HG03045 (cell line): Measurements from ENCODE around the gene ANKS1B.
"Not testable (repeated sequence)": the region's sequence is repeated elsewhere in the genome, so short reads cannot be mapped to it uniquely, and the experiment has no call there.

Experiments used
- ATAC-seq: cut with Tn5 transposase; IDR thresholded peaks from one replicate; pipeline ENCODE4 v1.9.1; 2021; ENCODE audit warnings: mild to moderate bottlenecking, moderate library complexity; ENCODE audit not compliant: unreplicated experiment

Gene ANKS1B

DNA sequence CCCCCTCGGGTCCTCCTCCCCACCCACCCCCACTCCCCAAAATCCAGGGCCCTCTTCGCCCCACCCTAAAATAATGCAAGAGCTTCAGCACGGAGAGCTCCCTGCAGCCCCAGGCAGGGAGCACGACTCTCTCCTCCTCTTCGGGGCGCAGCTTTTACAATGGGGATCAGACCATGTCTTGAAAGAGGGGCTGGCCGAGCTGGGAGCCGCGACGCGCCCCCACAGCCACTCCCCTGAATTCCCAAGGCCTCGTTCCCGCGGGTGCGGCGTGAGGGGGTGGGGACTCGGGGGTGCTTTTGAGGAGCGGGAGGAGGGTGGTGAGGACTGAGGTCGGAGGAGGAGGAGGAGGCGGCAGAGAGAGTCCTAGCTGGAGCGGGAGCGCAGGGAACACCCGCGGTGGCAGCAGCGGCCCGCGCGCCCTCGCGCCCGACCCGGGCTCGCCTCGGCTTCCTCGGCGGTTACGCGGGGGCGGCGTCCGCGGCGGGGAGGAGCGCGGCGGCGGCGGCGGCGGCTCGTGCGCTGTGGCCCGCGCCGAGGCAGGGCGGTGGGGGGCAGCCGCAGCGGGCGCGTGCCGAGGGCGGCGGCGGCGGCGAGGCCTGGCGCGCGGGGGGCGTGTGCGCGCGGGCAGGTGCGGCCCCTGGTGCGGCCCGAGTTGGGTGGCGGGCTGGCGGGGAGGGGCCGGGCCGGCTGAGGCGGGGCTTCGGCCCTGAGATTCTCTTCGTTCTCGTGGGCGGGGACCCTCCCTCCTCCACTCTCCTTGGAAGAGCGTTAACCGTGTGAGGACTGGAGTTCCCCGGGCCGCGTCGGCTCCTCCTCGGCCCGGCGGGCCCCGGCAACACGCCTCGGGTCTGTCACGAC lies at the start of gene ANKS1B:
ANKS1B (minus strand) TSS at position 666 of the 858 bp plus-strand sequence. CDS start 699 bp downstream, outside the sequence.
- ATAC-seq: peak; percentile 67

DNA sequence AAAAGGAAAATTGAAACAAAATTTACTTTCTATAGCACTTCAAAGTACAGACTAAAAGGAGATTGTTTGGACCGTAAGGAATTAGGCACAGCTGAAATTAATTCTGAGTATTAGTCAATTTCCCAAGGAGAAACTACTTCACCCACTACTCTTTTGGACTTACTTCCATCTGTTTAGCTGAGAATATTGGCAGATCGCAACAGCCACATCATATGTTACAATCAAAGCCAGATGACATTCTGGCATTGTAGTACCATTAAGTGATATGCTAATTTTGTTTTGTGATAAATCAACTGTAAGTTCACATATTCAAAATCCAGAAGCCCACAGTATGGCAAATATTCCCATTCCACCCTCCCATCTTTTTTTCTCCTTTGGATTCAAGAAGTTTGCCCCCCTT lies 47.1 kb upstream of the ANKS1B start:
- ATAC-seq: no peak

DNA sequence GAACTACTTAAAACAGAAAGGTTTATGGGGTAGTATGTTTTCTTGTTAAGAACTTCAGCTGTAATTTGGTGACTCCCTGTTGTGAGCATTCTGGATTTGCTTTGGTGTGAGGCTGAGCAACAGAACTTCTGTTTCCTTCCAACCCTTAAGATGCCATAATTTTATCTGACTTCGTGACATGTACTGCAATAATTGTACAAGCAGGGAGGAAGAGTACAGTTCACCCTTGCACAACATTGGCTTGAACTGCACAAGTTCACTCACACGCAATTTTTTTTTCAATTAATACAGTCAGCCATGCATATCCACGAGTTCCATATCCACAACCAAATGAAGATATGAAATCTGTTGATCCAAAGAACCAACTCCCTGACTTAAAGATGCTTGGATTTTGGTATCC lies 42.9 kb upstream of the ANKS1B start:
- ATAC-seq: no peak

DNA sequence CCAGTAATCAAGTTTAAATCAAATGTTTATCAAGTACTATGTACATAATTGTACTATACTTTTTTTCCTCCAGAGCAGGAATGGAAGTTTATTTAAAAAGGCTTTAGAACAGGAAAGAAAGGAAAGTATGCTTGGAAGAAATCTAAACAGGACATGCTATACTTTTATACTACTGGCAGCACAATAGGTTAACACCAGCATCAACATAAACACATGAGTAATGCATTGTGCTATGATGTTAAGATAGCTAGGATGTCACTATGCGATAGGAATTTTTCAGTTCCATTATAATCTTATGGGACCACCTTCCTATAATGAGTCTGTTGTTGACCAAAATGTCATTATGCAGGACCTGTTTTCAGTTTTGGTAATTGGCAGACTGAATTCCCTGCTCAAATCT lies 41.5 kb upstream of the ANKS1B start:
- no peak for ATAC-seq

DNA sequence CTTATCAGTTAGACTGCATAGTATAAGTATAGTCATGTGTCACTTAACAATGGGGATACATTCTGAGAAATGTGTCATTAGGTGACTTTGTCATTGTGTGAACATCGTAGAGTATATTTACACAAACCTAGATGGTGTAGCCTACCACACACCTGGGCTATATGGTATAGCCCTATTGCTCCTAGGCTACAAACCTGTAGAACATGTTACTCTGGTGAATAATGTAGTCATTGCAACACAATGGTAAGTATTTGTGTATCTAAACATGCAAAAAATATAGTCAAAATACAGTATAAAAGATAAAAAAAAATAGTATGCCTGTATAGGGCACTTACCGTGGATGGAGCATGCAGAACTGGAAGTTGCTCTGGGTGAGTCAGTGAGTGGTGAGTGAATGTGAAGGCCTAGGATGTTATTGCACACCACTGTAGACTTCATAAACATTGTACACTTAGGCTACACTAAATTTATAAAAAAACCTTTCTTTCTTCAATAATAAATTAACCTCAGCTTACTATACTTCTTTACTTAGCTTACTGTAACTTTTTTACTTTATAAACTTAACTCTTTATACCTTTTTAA lies 40.3 kb upstream of the ANKS1B start:
- no peak for ATAC-seq

DNA sequence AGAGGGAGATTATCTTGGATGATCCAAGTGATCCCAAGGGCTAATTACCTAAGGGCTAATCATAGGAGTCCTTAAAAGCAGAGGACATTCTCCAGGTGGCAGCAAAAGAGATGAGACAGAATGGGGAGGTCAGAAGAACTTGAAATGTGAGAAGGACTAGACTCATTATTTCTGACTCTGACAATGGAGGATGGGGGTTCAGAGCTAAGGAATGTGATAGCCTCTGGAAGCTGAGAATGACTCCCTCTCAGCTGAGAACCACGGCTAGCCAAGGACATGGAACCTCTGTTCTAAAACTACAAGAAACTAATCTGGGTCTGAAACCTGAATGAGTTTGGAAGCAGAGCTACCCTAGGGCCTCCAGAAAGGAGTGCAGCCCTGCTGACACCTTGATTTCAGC lies 35.6 kb upstream of the ANKS1B start:
- ATAC-seq: no peak

DNA sequence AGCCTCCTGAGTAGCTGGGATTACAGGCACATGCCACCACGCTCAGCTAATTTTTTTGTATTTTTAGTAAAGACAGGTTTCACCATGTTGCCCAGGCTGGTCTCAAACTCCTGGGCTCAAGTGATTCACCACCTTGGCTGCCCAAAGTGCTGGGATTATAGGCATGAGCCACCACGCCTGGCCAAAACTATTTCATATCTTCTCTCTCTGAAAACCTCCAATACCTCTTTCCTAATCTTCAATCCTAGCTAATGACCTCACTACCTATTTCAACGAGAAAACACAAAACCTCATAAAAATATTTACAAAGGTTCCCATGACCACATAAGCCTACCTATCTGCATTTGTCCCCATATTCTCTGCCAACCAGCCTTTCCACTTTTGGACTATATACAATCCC lies 32.3 kb upstream of the ANKS1B start:
- ATAC-seq: no peak

DNA sequence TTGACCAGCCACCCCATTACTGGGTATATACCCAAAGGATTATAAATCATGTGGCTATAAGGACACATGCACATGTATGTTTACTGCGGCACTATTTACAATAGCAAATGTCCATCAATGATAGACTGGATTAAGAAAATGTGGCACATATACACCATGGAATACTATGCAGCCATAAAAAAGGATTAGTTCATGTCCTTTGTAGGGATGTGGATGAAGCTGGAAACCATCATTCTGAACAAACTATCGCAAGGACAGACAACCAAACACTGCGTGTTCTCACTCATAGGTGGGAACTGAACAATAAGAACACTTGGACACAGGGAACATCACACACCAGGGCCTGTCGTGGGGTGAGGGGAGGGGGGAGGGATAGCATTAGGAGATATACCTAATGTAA lies 31.6 kb upstream of the ANKS1B start:
- not testable (repeated sequence) for ATAC-seq

DNA sequence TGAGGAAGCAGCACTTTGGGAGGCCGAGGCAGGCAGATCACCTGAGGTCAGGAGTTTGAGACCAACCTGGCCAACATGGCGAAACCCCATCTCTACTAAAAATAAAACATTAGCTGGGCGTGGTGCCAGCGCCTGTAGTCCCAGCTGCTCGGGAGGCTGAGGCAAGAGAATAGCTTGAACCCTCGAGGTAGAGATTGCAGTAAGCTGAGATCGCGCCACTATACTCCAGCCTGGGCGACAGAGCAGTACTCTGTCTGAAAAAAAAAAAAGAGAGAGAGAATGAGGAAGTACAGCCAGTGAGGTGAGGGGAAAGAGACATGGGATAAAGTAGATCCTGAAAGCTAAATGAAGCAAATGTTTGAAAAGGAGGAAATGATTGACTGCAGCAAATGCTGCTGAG lies 21.1 kb upstream of the ANKS1B start:
- not testable (repeated sequence) for ATAC-seq

DNA sequence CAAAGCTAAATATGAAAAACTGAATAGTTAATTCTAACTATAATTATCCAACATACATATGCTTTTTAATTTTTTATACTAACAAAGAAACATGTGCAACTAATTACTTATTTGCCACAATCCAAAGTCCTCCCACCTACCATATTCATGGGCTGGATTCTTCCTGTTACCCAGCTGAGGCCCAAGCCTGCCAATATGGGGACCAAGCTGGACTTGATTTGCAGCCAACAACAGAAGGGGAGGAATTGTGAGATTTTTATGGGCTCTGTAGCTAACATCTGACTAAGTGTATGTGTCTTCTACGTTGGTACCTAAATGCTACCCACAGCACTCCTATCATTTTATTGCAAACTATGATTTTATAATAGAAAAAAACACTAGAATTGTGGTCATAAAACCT lies 13.1 kb upstream of the ANKS1B start:
- ATAC-seq: no peak

DNA sequence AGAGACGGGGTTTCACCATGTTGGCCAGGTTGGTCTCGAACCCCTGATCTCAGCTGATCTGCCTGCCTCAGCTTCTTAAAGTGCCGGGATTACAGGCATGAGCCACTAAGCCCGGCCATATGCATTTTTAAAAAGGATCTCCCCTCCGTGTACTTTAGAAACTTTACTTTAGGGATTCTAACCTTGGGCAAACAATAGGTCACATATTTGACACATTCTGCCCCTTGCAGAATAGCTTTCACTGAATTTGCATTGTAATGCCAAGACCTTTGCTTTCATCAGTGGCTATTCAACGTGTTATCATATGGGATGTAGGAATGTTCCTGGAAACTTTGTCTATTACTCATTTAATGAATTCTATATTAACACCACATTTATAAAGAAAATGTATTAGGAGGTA lies 11.4 kb upstream of the ANKS1B start:
- no peak for ATAC-seq

DNA sequence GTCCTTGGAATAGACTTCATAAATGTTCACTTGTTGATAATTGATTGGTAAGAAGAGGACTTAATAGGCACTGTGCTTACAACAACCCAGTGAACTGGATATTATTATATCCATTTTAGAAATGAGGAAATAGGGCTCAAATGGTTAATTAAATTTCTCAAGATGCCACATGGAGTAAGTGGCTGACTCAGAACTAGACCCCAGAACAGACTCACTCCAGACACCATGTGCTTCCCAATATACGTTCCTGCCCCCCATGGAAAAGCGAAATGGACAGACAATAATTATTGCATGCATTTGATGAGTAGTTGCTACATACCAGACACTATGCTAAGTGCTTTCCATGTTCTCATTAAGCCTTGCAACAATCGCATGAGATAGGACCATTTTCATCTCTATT lies 895 bp upstream of the ANKS1B start:
- no peak for ATAC-seq

DNA sequence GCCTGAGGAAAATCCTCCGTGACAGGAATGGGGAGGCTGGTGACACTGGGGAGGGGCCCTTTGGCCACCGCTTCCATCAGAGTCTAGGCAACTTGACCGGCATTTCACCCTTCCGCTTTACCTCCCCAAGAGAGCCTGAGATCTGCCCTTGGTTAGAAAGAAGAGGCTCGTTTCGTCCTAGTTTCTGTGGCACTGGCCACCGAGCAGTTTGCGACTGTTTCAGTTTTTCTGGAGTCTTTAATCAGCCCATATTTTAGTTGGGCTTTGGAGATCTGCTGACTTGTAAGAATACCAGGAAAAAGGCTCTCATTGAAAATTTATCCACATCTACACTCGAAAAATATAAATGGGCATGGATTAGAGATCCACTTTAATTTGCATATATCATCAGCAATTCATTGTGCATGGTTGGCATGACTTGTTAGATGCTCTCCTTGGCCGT lies 414 bp upstream of the ANKS1B start:
- no peak for ATAC-seq

DNA sequence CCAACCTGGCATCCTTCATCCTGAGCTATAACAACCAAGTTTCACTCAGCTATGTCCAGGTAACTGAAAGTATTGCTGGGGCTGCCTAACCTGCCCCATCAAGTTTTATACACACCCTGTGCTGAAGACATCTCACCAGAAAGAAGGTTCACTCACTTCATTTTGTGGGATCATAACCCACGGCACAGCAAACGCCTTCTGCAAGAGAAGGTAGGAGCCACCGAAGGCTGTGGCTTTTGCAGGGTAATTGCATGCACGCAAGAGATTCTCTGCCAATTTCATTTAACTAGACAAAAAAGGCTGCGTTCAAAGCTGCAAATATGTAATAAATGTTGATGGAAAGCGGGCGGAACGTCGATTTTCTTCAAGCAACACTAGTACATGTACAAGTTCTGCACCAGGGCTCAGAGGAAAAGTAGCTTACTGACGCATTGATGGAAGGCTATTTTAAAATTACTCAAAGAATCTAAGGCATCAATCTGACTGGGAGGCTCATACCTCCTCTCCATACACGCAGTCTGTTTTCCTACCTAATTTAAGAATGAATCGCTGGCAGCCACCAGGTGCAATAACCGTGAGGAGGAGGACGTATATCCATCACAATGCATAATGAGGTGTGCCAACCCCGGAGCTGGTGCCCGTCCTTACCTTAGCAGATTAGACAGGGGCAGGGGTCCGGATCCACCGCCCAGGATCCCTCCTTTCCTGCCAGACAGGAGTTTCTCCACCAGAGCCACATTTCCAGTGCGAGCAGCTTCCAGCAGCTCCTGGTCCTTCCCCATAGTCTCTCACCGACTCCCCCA lies 1.1 kb downstream of the ANKS1B start:
- no peak for ATAC-seq

DNA sequence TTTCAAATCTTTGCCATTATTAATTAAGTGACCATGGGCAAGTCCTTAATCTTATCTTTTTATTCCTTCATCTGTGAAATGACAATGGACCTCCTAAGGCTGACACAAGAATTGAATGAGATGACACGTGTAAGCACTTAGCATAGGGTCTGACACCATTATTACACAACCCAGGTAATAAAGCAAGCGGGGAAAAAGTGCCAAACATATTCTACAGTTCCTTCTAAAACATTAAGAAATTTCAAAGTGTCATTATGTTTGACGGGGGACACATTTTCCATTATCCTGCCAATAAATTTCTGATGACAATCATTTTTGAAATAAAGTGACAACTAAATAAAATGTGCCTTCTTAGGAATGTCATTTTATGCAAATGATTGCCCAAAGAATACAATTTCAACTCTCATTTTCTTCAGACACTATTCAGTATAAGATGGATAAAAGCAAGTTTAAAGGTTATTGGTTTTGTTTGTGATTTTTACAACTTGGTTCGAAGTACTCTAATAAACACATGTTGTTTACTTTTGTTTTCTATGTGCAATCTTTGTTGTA lies 3.0 kb downstream of the ANKS1B start:
- ATAC-seq: no peak

DNA sequence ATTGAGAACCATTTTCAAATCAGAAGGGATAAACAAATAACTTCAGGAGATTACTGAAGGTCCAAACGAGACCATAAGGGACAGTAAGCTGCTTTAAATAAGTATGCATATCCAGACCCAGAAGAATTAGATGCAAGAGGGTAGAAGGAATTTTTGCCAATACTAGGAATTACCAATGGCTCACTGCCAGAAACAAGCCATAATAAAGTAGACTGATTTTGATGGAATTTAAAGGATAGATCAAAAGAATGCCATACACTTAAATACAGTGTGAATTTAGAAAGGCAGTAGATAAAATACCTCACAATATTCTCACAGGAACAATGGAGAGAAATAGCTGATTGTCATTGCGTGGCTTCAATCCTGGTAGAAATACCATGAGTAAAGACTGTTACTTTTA lies 5.3 kb downstream of the ANKS1B start:
- no peak for ATAC-seq

DNA sequence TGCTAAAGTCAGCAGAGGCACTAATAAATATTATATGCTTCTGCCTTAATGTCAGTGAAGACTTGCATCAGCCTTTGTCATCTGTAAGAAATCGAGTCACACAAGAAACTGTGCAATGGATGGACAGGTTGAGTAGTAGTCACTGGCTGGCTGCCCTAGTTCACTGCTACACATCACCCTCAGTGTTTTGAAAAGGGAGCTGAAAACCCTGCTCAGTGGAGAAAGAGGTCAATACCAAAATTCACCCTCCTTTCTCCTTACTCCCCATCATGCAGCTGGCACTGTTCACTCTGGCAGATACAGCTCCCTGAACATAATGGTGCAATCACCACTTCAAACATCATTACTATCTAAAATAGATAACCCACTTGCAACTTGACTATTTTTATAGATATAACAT lies 6.6 kb downstream of the ANKS1B start:
- ATAC-seq: no peak

DNA sequence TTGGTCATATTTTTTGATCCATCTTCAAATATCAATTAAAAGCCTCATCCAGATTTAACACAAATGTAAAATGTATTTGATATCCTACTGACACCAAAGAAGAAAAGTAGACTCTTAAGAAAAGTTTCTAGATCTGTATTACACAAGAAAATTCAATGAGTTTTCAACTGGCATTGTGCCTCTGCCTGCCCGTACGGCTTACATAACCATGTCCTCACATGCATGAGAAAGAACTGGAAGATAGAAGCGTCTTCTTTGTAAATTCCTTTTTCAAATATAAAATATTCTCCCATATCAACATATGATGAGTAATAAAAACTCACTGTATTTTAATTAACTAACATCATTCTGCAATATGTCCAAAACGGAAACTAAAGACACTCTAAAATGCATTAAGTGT lies 7.2 kb downstream of the ANKS1B start:
- no peak for ATAC-seq

DNA sequence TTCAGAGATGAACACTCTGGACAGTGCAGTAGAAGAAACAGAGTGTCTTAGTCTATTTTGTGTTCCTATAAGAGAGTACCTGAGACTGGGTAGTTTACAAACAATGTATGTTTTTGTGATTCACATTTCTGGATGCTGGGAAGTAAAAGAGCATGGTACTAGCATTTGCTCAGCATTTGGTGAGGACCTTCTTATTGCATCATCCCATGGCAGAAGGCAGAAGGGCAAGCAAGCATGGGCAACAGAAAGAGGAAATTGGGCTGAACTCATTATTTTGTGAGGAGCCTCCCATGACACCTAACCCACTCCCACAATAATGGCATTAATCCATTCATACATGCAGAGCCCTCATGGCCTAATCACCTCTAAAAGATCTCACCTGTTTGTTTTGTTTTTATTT lies 8.0 kb downstream of the ANKS1B start:
- no peak for ATAC-seq

DNA sequence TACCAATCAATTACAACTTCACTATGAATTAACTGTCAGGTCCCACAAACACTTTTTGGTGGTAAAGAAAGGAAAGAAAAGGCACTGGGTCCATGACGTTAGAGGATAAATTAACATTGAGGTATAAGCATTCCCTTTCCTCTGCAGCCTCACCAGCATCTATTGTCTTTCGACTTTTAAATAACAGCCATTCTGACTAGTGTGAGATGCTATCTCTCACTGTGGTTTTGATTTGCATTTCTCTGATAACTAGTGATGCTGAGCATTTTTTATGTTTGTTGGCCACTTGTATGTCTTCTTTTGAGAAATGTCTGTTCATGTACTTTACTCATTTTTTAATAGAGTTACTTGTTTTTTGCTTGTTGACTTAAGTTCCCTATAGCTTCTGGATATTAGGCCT lies 9.4 kb downstream of the ANKS1B start:
- no peak for ATAC-seq

DNA sequence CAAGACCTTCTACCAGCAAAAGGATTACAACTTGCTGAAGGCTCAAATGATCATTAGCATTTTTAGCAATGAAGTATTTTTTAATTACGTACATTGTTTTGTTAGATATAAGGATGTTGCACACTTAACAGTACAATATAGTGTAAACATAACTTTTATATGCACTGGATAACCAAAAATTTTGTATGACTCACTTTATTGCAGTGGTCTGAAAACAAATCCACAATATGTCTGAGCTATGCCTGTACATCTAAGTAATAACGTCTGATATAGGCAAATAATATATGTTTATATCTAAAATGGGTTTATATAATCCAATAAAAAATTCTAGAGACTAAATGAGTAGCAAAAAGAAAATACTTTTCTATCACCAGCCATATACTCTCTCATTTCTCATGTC lies 10.6 kb downstream of the ANKS1B start:
- no peak for ATAC-seq
